Measurements from ENCODE around the gene ICAM5.

The ICAM5 gene

GRCh38 chr19:10256970-10257615, 32.7 kb upstream of the ICAM5 start:
- Histone ChIP-seq H3K27me3 (ENCODE audit: control insufficient read depth in 1 of 2, insufficient read depth in 2 of 2, low read length in 2 of 2) (no peaks in the 10 kb centered on the region), H3K9me3 (ENCODE audit: low read length) (no peaks in the 10 kb centered on the region), H3K9ac (ENCODE audit: low read length) (no peak overlapping the region), H3K36me3 (ENCODE audit: insufficient read depth, low read length) (peaks cover 46% of the 10 kb centered on the region), H3K4me1 (ENCODE audit: insufficient read depth, low read length) (peaks cover 6% of the 10 kb centered on the region), H3K4me3 (ENCODE audit: low read depth in 1 of 2, low read length in 2 of 2) (no peak overlapping the region), H3K27ac (ENCODE audit: low read depth, low read length) (no peak overlapping the region)

- H3K9me3 ChIP-seq (ENCODE audit: low read length): no peaks in the 10 kb centered on the region
- H3K27me3 ChIP-seq (ENCODE audit: control insufficient read depth in 1 of 2, insufficient read depth in 2 of 2, low read length in 2 of 2): no peaks in the 10 kb centered on the region
- no peak overlapping the region for H3K27ac ChIP-seq (ENCODE audit: low read depth, low read length)
- no peaks in the 10 kb centered on the region for H3K4me1 ChIP-seq (ENCODE audit: insufficient read depth, low read length)
- no peak overlapping the region for H3K4me3 ChIP-seq (ENCODE audit: low read depth in 1 of 2, low read length in 2 of 2)
- H3K36me3 ChIP-seq (ENCODE audit: insufficient read depth, low read length): peaks cover 46% of the 10 kb centered on the region
- no peak overlapping the region for H3K9ac ChIP-seq (ENCODE audit: low read length)
Measured at GRCh38 chr19:10258080-10258710, 31.6 kb upstream of the ICAM5 start.

- Histone ChIP-seq H3K27me3 (ENCODE audit: control insufficient read depth in 1 of 2, insufficient read depth in 2 of 2, low read length in 2 of 2) (no peaks in the 10 kb centered on the region), H3K9ac (ENCODE audit: low read length) (no peak overlapping the region), H3K4me1 (ENCODE audit: insufficient read depth, low read length) (no peaks in the 10 kb centered on the region), H3K27ac (ENCODE audit: low read depth, low read length) (no peak overlapping the region), H3K36me3 (ENCODE audit: insufficient read depth, low read length) (peaks cover 39% of the 10 kb centered on the region), H3K9me3 (ENCODE audit: low read length) (no peaks in the 10 kb centered on the region), H3K4me3 (ENCODE audit: low read depth in 1 of 2, low read length in 2 of 2) (no peak overlapping the region)
Measured at GRCh38 chr19:10259162-10259905, 30.4 kb upstream of the ICAM5 start.

- Histone ChIP-seq H3K9me3 (ENCODE audit: low read length) (no peaks in the 10 kb centered on the region), H3K4me1 (ENCODE audit: insufficient read depth, low read length) (no peaks in the 10 kb centered on the region), H3K27me3 (ENCODE audit: control insufficient read depth in 1 of 2, insufficient read depth in 2 of 2, low read length in 2 of 2) (no peaks in the 10 kb centered on the region), H3K4me3 (ENCODE audit: low read depth in 1 of 2, low read length in 2 of 2) (no peak overlapping the region), H3K9ac (ENCODE audit: low read length) (no peak overlapping the region), H3K27ac (ENCODE audit: low read depth, low read length) (no peak overlapping the region), H3K36me3 (ENCODE audit: insufficient read depth, low read length) (peaks cover 32% of the 10 kb centered on the region)
Measured at GRCh38 chr19:10260141-10260584, 29.6 kb upstream of the ICAM5 start.

- Histone ChIP-seq H3K27me3 (ENCODE audit: control insufficient read depth in 1 of 2, insufficient read depth in 2 of 2, low read length in 2 of 2) (no peaks in the 10 kb centered on the region), H3K36me3 (ENCODE audit: insufficient read depth, low read length) (peaks cover 16% of the 10 kb centered on the region), H3K27ac (ENCODE audit: low read depth, low read length) (no peak overlapping the region), H3K9ac (ENCODE audit: low read length) (no peak overlapping the region), H3K4me1 (ENCODE audit: insufficient read depth, low read length) (no peaks in the 10 kb centered on the region), H3K4me3 (ENCODE audit: low read depth in 1 of 2, low read length in 2 of 2) (no peak overlapping the region), H3K9me3 (ENCODE audit: low read length) (no peaks in the 10 kb centered on the region)
Measured at GRCh38 chr19:10262771-10263170, 27.0 kb upstream of the ICAM5 start.

GRCh38 chr19:10266706-10267105, 23.0 kb upstream of the ICAM5 start:
- no peaks in the 10 kb centered on the region for H3K36me3 ChIP-seq (ENCODE audit: insufficient read depth, low read length)
- no peak overlapping the region for H3K4me3 ChIP-seq (ENCODE audit: low read depth in 1 of 2, low read length in 2 of 2)
- peaks cover 7 to 19% of the 10 kb centered on the region in 2 donors for H3K27me3 ChIP-seq (ENCODE audit: control insufficient read depth in 1 of 2, insufficient read depth in 2 of 2, low read length in 2 of 2)
- H3K4me1 ChIP-seq (ENCODE audit: insufficient read depth, low read length): peaks cover 4% of the 10 kb centered on the region
- H3K27ac ChIP-seq (ENCODE audit: low read depth, low read length): no peak overlapping the region
- no peak overlapping the region for H3K9ac ChIP-seq (ENCODE audit: low read length)
- no peaks in the 10 kb centered on the region for H3K9me3 ChIP-seq (ENCODE audit: low read length)

GRCh38 chr19:10268071-10268470, 21.7 kb upstream of the ICAM5 start:
- no peak overlapping the region for H3K9ac ChIP-seq (ENCODE audit: low read length)
- peaks cover 7 to 19% of the 10 kb centered on the region in 2 donors for H3K27me3 ChIP-seq (ENCODE audit: control insufficient read depth in 1 of 2, insufficient read depth in 2 of 2, low read length in 2 of 2)
- H3K9me3 ChIP-seq (ENCODE audit: low read length): no peaks in the 10 kb centered on the region
- no peak overlapping the region for H3K27ac ChIP-seq (ENCODE audit: low read depth, low read length)
- no peak overlapping the region for H3K4me3 ChIP-seq (ENCODE audit: low read depth in 1 of 2, low read length in 2 of 2)
- no peaks in the 10 kb centered on the region for H3K36me3 ChIP-seq (ENCODE audit: insufficient read depth, low read length)
- H3K4me1 ChIP-seq (ENCODE audit: insufficient read depth, low read length): peaks cover 4% of the 10 kb centered on the region

GRCh38 chr19:10269333-10270179, 20.2 kb upstream of the ICAM5 start:
- H3K36me3 ChIP-seq (ENCODE audit: insufficient read depth, low read length): no peaks in the 10 kb centered on the region
- no peak overlapping the region for H3K27ac ChIP-seq (ENCODE audit: low read depth, low read length)
- H3K4me1 ChIP-seq (ENCODE audit: insufficient read depth, low read length): peaks cover 4% of the 10 kb centered on the region
- peak overlapping the region; percentile 21 for H3K9ac ChIP-seq (ENCODE audit: low read length)
- peak overlapping the region; percentile 18 to 50 for H3K4me3 ChIP-seq (ENCODE audit: low read depth in 1 of 2, low read length in 2 of 2)
- peaks cover 7 to 19% of the 10 kb centered on the region in 2 donors for H3K27me3 ChIP-seq (ENCODE audit: control insufficient read depth in 1 of 2, insufficient read depth in 2 of 2, low read length in 2 of 2)
- H3K9me3 ChIP-seq (ENCODE audit: low read length): no peaks in the 10 kb centered on the region

GRCh38 chr19:10270180-10270615, 19.6 kb upstream of the ICAM5 start:
- H3K27ac ChIP-seq (ENCODE audit: low read depth, low read length): no peak overlapping the region
- peaks cover 7 to 19% of the 10 kb centered on the region in 2 donors for H3K27me3 ChIP-seq (ENCODE audit: control insufficient read depth in 1 of 2, insufficient read depth in 2 of 2, low read length in 2 of 2)
- H3K36me3 ChIP-seq (ENCODE audit: insufficient read depth, low read length): no peaks in the 10 kb centered on the region
- H3K4me1 ChIP-seq (ENCODE audit: insufficient read depth, low read length): peaks cover 4% of the 10 kb centered on the region
- H3K4me3 ChIP-seq (ENCODE audit: low read depth in 1 of 2, low read length in 2 of 2): peak overlapping the region; percentile 18 to 50
- H3K9ac ChIP-seq (ENCODE audit: low read length): peak overlapping the region; percentile 21
- no peaks in the 10 kb centered on the region for H3K9me3 ChIP-seq (ENCODE audit: low read length)

- no peaks in the 10 kb centered on the region for H3K36me3 ChIP-seq (ENCODE audit: insufficient read depth, low read length)
- peaks cover 7 to 19% of the 10 kb centered on the region in 2 donors for H3K27me3 ChIP-seq (ENCODE audit: control insufficient read depth in 1 of 2, insufficient read depth in 2 of 2, low read length in 2 of 2)
- H3K9ac ChIP-seq (ENCODE audit: low read length): peak within 1 kb of the TSS; percentile 21
- no peaks in the 10 kb centered on the region for H3K9me3 ChIP-seq (ENCODE audit: low read length)
- peaks cover 4% of the 10 kb centered on the region for H3K4me1 ChIP-seq (ENCODE audit: insufficient read depth, low read length)
- H3K27ac ChIP-seq (ENCODE audit: low read depth, low read length): peak within 1 kb of the TSS; percentile 39
- H3K4me3 ChIP-seq (ENCODE audit: low read depth in 1 of 2, low read length in 2 of 2): peak within 1 kb of the TSS; percentile 18 to 50
Measured at GRCh38 chr19:10270616-10271394, 18.9 kb upstream of the ICAM5 start, which contains the start of gene ICAM1. Gene ICAM1, plus strand, starts transcription at chr19:10271120. Its CDS starts 40 bp downstream, at chr19:10271160.

Data from muscle layer of colon (tissue), 2 donors.